ENCODE data around the gene RHOF. TPM values are rescaled to one million over a fixed set of nuclear protein-coding genes. Genes with fewer than 3 reads are reported as not detected.

RHOF gene
- total and polyA plus RNA-seq, 2 of the 13 experiments (the other 11 are each of a cell fraction or from before 2014, with no cell fraction given) = 14.6 to 32.2 TPM

GRCh38 chr12:121799842-121800693 lies 6.6 kb upstream of the RHOF start (continued):
- TF ChIP-seq NR0B2 (CRISPR knock-in tag; IDR thresholded peaks at IDR 0.05) = no peak; the same call in 1 of the 2 replicates
- 0 out of 2 replicates have a peak, but pooled peaks have one; percentile 60 for TF ChIP-seq THAP7 (CRISPR knock-in tag; IDR thresholded peaks at IDR 0.05)
- no peak for TF ChIP-seq MTF1 (CRISPR knock-in tag; IDR thresholded peaks at IDR 0.05)
- no peak for TF ChIP-seq TRAFD1 (CRISPR knock-in tag; IDR thresholded peaks at IDR 0.05; ENCODE audit: borderline replicate concordance)
- no peak for TF ChIP-seq ZNF598 (CRISPR knock-in tag; IDR thresholded peaks at IDR 0.05; ENCODE audit: borderline replicate concordance)
- peak; percentile 44; the same call in 1 of the 2 replicates for TF ChIP-seq HES4 (CRISPR knock-in tag; IDR thresholded peaks at IDR 0.05; ENCODE audit: borderline replicate concordance)
- TF ChIP-seq ISL2 (CRISPR knock-in tag; IDR thresholded peaks at IDR 0.05) = peak; percentile 46
- no peak for TF ChIP-seq NFIC (IDR thresholded peaks at IDR 0.05; ENCODE audit: low read length)
- TF ChIP-seq MTF2 (CRISPR knock-in tag; IDR thresholded peaks at IDR 0.05; ENCODE audit: borderline replicate concordance) = no peak
- no peak; the same call in 1 of the 2 replicates for TF ChIP-seq RERE (CRISPR knock-in tag; IDR thresholded peaks at IDR 0.05; ENCODE audit: low read depth)
- no peak for TF ChIP-seq PRMT3 (CRISPR knock-in tag; IDR thresholded peaks at IDR 0.05; ENCODE audit: borderline replicate concordance, low read depth)
- no peak for TF ChIP-seq ZNF17 (CRISPR knock-in tag; IDR thresholded peaks at IDR 0.05)
- TF ChIP-seq FOXC1 (CRISPR knock-in tag; IDR thresholded peaks at IDR 0.05; ENCODE audit: borderline replicate concordance) = no peak
- 0 out of 2 replicates have a peak, but pooled peaks have one; percentile 65 for TF ChIP-seq SSRP1 (CRISPR knock-in tag; IDR thresholded peaks at IDR 0.05)
- TF ChIP-seq ZNF512 (CRISPR knock-in tag; IDR thresholded peaks at IDR 0.05) = no peak
- peak; percentile 36; the same call in 1 of the 2 replicates for TF ChIP-seq ZNF607 (CRISPR knock-in tag; IDR thresholded peaks at IDR 0.05; ENCODE audit: borderline replicate concordance)
- TF ChIP-seq POGZ (CRISPR knock-in tag; IDR thresholded peaks at IDR 0.05) = no peak

Data from HepG2 (cell line).